Neuron (in vitro differentiated cells): ENCODE results near the gene FPGS.

Source experiments
- H2AFZ ChIP-seq: one replicate; pipeline ENCODE4 v1.6.1; 2013; ENCODE audit warnings: low read depth, mild to moderate bottlenecking, inconsistent platforms, low read length, moderate library complexity
- H3K27me3 ChIP-seq: one replicate; pipeline ENCODE4 v1.6.1; 2013; ENCODE audit warnings: low read length; ENCODE audit not compliant: insufficient read depth
- H3K36me3 ChIP-seq: one replicate; pipeline ENCODE4 v1.6.1; 2013; ENCODE audit warnings: low read length; ENCODE audit not compliant: insufficient read depth
- H3K4me1 ChIP-seq: one replicate; pipeline ENCODE4 v1.6.1; 2013; ENCODE audit warnings: low read length; ENCODE audit not compliant: insufficient read depth
- H3K4me3 ChIP-seq: 2 replicates; pipeline ENCODE4 v1.5.1; 2013; ENCODE audit warnings: mild to moderate bottlenecking, low read length, moderate library complexity
- H3K9me3 ChIP-seq: one replicate; pipeline ENCODE4 v1.6.1; 2013; ENCODE audit warnings: low read length

Gene FPGS

DNA sequence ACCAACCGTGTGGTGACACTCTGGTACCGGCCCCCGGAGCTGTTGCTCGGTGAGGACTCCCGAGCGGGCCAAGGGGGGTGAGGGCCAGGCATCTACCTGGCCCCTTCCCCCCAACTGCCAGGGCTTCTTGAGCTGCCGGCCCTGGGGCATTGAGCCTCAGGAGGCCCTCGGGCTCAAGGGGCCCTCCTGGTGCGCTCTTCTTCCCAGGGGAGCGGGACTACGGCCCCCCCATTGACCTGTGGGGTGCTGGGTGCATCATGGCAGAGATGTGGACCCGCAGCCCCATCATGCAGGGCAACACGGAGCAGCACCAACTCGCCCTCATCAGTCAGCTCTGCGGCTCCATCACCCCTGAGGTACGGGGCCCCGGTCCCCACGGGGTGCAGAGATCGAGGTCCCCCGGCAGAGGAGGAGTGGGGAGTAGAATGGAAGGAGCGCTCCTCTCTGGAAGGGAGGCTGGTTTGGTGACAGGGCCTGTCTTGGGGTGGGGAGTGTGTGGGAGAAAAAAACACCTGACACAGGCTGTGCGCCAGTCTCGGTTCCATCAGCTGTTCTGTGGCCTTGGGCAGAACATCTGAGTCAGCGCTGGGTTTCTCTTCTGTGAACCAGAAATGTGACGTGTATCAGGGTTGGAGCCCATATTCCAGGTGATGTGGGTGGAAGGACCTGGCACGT lies 14.2 kb upstream of the FPGS start:
- H2AFZ ChIP-seq, result no peak overlapping the region
- H3K27me3 ChIP-seq, result no peaks in the 10 kb centered on the region
- no peak overlapping the region for H3K4me3 ChIP-seq
- H3K4me1 ChIP-seq, result peaks cover 11% of the 10 kb centered on the region
- no peaks in the 10 kb centered on the region for H3K9me3 ChIP-seq
- peaks cover 44% of the 10 kb centered on the region for H3K36me3 ChIP-seq

- H3K9me3 ChIP-seq, result no peaks in the 10 kb centered on the region
- H3K4me1 ChIP-seq, result peaks cover 11% of the 10 kb centered on the region
- H3K4me3 ChIP-seq, result no peak overlapping the region
- H3K27me3 ChIP-seq, result no peaks in the 10 kb centered on the region
- H2AFZ ChIP-seq, result no peak overlapping the region
- peaks cover 44% of the 10 kb centered on the region for H3K36me3 ChIP-seq
Observed at GRCh38 chr9:127789179-127789578, 13.5 kb upstream of the FPGS start.

DNA sequence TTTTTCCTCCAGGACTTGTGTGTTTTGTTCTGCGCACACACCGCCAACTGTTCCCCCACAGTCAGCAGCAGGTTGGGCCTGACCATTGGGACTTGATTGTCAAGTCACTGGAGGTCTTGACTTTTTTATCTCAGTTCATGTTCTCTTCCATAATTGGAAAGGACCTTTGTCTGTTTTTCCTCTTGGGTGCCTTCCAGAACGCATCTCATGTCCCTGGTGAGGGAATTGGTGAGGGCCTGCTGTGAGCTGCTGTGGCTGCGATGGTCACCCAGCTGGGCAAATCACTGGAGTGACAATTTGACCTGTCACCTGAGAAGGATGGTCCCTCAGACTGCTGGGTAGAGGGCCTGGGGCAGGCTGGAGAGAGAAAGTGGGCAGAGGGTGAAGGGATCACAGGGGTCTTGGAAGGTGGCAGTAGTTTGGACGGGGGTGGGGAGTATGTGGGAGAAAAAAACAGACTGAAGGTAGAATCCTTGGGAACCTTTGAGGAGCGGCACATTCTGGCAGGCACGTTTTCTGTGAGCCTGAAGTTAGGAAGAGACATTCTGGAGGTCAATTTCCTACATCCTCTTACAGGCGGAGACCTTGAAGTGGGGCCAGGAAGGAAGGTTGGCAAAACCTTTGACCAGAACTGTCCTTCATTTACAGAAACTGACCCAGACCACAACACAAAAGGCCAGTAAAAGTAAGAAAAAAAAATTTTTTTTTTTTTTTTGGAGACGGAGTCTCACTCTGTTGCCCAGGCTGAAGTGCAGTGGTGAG lies 12.4 kb upstream of the FPGS start:
- Histone ChIP-seq H3K27me3 (no peaks in the 10 kb centered on the region), H3K4me3 (no peak overlapping the region), H2AFZ (no peak overlapping the region), H3K36me3 (peaks cover 44% of the 10 kb centered on the region), H3K4me1 (peaks cover 9% of the 10 kb centered on the region), H3K9me3 (no peaks in the 10 kb centered on the region)

DNA sequence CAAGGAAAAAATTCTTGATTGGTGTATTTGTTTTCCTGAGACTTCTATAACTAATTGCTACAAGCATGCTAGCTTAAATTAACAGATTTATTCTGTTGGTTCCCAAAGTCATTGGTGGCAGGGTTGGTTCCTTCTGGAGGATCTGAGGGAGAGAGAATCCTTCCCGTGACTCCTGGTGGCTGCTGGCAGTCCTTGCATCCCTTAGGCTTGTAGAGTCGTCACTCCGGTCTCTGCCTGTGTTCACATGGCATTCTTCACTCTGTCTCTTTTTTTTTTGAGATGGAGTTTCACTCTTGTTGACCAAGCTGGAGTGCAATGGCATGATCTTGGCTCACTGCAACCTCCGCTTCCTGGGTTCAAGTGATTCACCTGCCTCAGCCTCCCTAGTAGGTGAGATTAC lies 11.6 kb upstream of the FPGS start:
- Histone ChIP-seq H3K36me3 (peaks cover 44% of the 10 kb centered on the region), H3K9me3 (no peaks in the 10 kb centered on the region), H3K4me3 (no peak overlapping the region), H3K4me1 (peaks cover 9% of the 10 kb centered on the region), H2AFZ (no peak overlapping the region), H3K27me3 (no peaks in the 10 kb centered on the region)

- H3K27me3 ChIP-seq, result no peaks in the 10 kb centered on the region
- peaks cover 40% of the 10 kb centered on the region for H3K36me3 ChIP-seq
- no peak overlapping the region for H3K4me3 ChIP-seq
- peaks cover 1% of the 10 kb centered on the region for H3K4me1 ChIP-seq
- no peaks in the 10 kb centered on the region for H3K9me3 ChIP-seq
- H2AFZ ChIP-seq, result no peak overlapping the region
Observed at GRCh38 chr9:127792417-127793031, 10.2 kb upstream of the FPGS start.

- Histone ChIP-seq H3K9me3 (no peaks in the 10 kb centered on the region), H3K4me1 (no peaks in the 10 kb centered on the region), H3K27me3 (no peaks in the 10 kb centered on the region), H3K36me3 (peaks cover 33% of the 10 kb centered on the region), H2AFZ (no peak overlapping the region), H3K4me3 (no peak overlapping the region)
Observed at GRCh38 chr9:127793093-127793708, 9.5 kb upstream of the FPGS start.

GRCh38 chr9:127794001-127794791 lies 8.5 kb upstream of the FPGS start:
- H3K36me3 ChIP-seq, result peaks cover 23% of the 10 kb centered on the region
- no peaks in the 10 kb centered on the region for H3K9me3 ChIP-seq
- H3K4me1 ChIP-seq, result no peaks in the 10 kb centered on the region
- H2AFZ ChIP-seq, result no peak overlapping the region
- no peak overlapping the region for H3K4me3 ChIP-seq
- H3K27me3 ChIP-seq, result no peaks in the 10 kb centered on the region

DNA sequence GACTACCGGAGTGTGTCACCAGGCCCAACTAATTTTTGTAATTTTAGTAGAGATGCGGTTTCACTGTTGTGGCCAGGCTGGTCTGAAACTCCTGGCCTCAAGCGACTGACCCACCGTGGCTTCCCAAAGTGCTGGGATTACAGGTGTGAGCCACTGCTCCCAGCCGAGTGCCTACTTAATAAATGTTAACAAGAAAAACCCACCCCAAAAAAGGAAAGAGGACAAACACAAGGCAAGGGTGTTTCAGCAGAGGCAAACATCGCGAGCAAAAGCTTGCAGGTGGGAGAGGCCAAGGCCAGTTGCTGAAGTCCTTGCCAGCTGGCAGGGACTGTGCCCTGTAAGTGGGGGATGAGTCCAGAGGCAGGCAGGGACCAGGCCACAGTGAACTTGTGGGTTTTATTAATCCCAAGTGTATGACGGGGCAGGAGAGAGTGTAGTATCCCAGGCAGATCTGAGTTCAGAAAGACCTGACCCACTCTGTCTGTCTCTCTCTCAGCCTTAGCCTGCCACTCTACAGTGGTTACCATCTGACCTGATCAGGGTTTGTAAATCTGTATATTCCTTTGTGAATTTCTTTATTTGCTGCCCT lies 6.4 kb upstream of the FPGS start:
- Histone ChIP-seq H3K4me3 (no peak overlapping the region), H3K4me1 (no peaks in the 10 kb centered on the region), H3K27me3 (no peaks in the 10 kb centered on the region), H3K9me3 (no peaks in the 10 kb centered on the region), H2AFZ (no peak overlapping the region), H3K36me3 (peaks cover 4% of the 10 kb centered on the region)

DNA sequence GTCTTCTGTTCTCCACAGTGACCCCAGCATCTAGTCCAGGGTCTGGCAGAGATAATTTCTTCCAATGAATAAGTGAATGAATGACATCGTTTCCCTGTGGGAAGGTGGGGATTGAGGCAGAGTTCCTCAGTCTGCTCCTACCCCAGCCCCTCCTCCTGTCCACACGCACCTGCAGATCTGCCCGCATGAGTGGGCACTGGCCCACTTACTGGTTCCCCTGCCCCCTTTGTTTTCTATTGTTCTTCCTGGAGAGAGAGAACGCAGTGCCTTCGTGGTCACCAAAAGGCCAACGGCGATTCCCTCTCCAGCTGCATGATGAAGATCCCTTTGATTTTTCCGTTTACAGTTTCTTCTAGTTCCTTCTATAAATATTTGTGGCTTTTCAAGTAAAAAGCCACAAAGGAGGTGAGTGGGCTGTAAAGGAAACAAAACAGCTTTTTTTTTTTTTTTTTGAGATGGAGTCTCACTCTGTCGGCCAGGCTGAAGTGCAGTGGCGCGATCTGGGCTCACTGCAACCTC lies 5.8 kb upstream of the FPGS start:
- Histone ChIP-seq H3K4me1 (peaks cover under 1% of the 10 kb centered on the region), H3K4me3 (no peak overlapping the region), H2AFZ (no peak overlapping the region), H3K36me3 (no peaks in the 10 kb centered on the region), H3K9me3 (no peaks in the 10 kb centered on the region), H3K27me3 (no peaks in the 10 kb centered on the region)

DNA sequence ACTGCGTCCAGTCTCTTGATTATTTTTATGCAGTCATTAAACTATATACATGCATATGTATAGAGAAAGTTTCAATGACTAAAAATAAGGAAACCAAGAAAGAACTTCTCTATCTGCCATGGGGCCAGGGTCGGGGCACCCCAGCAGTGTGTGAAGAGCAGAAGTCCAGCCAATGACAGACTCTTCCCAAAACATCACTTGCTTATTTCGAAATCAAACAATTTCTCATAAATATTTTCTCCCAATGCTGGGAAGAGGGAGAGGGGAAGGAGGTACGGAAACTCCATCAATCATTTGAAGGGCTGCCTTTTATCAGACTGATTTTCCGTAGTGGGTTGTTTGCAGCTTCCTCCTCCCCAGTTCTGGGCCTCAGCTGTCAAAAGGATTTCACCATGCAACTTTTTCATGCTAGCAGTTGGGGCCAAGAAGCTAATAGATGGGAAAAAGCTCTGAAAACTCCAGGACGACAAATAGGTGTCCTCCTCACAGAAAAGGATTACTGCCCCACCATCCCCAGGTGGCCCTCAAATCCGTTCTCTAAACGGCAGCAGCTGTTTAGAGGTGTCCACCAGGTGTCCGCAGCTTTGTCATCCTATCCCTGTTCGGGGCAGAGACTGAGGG lies 617 bp upstream of the FPGS start:
- peaks cover 12% of the 10 kb centered on the region for H3K36me3 ChIP-seq
- peak overlapping the region; percentile 62 for H3K4me3 ChIP-seq

DNA sequence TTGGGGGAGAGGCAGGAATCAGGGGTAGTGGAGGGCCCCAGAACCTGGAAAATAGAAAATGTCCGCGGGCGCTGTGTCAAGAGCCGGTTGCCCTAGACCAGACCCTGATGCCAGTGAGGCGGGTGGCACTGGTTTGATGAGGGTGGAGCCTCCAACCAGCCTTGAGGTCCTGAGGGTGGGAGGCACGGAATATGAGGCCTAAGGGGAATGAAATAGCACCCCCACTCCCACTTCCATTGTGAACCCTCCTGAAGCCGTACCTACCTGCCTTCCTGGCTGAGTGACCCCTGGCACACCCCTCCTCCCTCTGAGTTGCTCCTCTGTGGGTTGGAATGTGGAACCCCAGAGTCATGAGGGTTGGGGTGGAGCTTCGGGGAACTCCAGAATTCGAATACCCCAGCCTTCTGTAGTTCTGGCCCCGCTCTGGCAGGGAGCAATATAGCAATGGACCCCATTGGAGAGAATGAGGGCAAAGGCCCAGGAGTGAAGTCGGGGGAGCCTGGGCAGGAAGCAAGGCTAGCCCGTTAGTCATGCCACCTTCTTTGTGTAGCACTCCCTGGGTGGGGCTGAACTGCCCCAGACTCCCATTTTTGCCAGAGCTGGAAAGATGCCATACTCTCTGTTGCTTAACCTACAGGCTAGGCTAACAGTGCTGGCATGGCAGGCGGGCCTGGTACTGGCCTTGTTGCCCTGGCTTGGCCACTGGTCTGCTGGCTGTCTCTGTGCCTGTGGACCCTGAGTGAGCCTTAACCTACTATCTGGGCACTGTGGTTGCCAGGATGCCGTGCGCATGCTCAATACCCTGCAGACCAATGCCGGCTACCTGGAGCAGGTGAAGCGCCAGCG lies 1.0 kb downstream of the FPGS start:
- Histone ChIP-seq H3K4me1 (peaks cover 17% of the 10 kb centered on the region), H3K27me3 (no peaks in the 10 kb centered on the region), H2AFZ (no peak overlapping the region), H3K36me3 (peaks cover 24% of the 10 kb centered on the region), H3K9me3 (no peaks in the 10 kb centered on the region), H3K4me3 (peak overlapping the region; percentile 62)

More for the DNA sequence above, 617 bp upstream of the FPGS start:
- Histone ChIP-seq H3K9me3 (no peaks in the 10 kb centered on the region), H3K4me1 (peaks cover 17% of the 10 kb centered on the region), H2AFZ (peak overlapping the region; percentile 88), H3K27me3 (no peaks in the 10 kb centered on the region)
